ENCODE data around the gene SCGB1C1.

DNA sequence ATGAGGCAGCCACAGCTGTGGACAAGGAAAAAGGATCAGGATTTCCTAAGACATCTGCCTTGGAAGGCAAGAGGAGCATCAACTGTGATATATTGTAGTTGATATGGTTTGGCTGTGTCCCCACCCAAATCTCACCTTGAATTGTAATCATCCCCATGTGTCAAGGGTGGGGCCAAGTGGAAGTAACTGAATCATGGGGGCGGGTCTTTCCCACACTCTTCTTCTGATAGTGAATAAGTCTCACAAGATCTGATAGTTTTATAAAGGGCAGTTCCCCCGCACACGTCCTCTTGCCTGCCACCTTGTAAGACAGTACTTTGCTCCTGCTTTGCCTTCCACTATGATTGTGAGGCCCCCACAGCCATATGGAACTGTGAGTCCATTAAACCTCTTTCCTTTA, 24.8 kb downstream of the SCGB1C1 start:
- TF ChIP-seq, protein P1, sequence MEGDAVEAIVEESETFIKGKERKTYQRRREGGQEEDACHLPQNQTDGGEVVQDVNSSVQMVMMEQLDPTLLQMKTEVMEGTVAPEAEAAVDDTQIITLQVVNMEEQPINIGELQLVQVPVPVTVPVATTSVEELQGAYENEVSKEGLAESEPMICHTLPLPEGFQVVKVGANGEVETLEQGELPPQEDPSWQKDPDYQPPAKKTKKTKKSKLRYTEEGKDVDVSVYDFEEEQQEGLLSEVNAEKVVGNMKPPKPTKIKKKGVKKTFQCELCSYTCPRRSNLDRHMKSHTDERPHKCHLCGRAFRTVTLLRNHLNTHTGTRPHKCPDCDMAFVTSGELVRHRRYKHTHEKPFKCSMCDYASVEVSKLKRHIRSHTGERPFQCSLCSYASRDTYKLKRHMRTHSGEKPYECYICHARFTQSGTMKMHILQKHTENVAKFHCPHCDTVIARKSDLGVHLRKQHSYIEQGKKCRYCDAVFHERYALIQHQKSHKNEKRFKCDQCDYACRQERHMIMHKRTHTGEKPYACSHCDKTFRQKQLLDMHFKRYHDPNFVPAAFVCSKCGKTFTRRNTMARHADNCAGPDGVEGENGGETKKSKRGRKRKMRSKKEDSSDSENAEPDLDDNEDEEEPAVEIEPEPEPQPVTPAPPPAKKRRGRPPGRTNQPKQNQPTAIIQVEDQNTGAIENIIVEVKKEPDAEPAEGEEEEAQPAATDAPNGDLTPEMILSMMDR (optimal IDR thresholded peaks at IDR 0.05 in 1 of 3, IDR thresholded peaks at IDR 0.05 in 1 of 3, conservative IDR thresholded peaks at IDR 0.05 in 1 of 3; ENCODE audit: extremely low read depth in 1 of 3, insufficient read depth in 2 of 3, low read length in 3 of 3) = no peak
- TF ChIP-seq EZH2 (IDR thresholded peaks at IDR 0.05; ENCODE audit: low read length) = no peak
